Cerebellar nuclear complex (tissue), 1 donor: ENCODE results near the gene BRME1.

Source experiments
- DNase-seq, 2 experiments: peaks; one replicate each; lab custom pipeline; 2025; lab: John Stamatoyannopoulos, UW

The BRME1 gene

DNA sequence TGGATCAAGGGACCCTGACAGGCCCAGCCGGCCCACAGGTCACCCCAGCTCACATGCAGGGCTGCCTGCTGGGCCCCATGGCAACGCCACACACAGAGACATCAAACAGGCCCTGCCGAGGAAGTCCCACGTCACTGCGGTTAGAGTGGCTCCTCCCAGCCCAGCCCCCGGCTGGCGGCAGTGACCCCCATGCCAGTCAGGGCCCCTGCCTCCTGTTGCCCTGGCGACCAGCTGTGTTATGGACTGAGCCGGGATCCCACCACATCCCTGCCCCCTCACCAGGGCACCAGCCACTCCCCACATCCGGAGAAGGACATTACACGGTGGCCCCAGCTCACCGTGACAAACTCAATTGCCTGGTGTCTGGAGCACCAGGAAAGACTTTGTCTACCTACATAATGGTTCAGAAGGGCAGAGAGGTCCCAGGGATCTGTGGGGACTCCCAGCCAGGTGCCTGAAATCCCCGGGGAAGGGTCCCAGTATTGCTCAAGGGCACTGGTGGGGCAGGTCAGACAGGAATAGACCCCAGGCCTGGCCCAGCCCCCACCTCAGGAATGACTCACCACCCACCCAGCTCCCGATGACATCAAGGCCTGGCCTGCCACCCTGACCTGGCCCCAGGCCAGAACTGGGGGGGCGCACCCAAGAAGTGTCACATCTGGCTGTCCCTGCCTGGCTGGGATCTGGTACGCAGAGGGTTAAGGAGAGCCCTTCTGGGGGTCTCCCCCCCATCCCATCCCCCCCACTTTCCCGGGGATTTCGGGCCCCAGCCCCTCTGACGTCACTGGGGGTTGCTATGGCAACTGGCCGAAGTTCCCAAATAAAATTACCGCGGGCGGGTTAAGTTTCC is 59.1 kb downstream of the BRME1 start:
- no peak for DNase-seq

DNA sequence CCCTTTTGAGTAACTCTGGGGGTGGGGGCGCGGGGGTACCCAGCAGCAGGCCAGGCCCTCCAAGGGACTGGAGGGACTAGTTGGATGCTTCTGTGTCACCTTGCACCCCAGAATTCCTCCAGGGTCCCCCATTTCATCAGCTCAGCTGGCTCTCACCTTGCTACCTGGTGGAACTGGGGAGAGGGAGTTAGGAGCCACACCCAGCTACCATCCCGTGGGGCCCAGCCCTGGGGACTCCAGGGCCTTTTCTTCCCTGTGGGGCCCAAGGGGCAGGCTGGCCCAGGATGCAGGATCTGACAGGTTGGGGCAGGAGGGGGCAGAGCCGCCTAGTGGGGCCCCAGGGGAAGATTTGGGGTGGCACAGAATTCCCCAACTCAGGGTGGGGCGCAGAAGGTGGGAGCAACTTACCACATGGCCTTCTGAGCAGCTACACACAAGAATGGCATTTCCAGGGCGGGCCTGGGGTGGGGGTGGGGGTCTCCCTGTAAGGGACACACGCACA is 61.7 kb downstream of the BRME1 start:
- DNase-seq: no peak

DNA sequence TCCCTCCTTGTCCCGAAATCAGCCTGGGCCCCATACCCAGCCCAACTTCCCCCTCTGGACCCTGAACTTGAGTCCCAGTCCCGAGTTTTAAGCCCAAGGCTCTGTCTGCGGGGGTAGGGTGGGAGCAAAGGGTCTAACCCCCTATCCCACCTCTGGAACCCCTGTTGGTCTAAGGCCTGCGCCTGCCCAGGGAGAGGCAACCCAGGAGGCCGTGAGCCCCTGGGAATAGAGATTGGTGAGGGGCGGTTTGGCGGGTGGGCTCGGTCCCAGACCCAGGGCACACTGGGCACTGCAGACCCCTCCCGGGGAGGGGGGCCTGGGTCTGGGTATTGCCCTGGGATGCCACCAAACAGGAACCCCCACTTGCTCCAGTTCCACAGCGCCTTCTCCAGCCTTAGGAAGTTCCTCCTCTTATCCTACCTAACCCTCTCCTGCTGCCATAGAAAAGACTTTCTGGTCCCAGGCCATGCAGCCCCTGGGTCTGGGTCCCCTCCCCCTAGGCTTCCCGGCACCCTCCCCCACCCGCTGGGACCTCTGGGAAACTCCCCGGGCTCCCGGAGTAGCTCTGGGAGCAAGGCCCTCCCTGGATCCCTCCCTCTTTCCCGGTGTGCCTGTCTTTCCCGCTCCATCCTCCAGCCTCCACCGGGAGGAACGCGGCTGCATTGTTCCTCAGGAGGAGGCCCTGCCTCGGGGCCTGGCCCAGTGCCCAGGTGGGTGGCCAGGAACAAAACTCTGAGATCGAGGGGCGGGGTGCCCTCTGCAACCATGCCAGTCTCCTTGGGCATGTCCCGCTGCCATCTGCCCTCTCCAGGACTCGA is 62.6 kb downstream of the BRME1 start:
- no peak for DNase-seq

DNA sequence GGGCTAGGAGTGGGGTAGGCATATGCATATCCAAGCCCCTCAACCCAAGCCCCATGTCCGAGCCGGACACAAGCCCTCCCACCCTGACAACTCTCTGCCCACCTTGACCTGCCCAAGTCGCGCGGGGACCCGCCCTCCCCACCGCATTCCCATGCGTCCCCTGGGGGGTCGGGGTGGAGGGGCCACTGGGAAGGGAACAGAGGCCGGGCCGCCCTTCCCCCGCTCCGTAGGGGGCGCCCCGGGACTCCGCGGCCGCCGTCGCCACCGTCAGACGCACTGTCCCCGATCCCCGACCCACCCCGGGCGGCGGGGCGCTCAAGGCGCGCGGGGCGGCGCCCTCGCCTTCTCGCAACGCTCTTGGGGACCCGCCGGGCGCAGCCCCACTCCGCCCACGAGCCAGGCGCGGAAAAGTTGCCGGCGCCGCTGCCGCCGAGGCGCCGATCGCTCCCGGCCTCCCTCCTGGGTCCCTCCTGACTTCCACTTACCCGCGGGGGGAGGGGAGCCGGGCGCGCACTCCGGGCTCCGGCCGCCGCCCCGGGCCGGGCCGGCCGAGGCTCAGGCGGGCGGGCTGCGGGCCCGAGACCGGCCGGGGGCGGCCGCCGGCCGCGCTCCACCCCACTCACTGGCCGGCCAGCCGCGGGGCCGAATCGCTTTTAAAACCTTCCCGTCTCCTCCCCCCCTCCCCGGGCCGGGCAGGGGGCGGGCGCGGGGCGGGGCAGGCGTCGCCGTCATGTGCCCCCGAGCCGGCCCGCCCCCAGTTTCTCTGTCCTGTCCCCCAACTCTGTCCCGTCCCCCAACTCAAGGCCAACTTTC is 63.4 kb downstream of the BRME1 start:
- no peak for DNase-seq

DNA sequence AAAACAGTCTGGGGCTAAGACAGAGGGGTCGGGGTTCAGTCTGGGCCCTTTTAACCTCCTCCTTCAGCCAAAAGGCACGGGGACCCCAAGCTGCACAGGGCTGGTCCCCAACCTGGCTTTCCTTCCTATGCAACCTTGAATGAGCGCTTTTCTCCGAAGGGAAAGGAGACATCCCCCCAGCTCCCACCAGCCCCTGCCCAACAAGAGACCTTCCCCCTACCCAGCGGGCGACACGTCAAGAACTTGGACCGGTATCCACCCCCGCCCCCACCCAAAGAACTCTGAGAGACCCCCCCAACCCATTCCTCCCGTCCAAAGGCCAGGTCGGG is 64.0 kb downstream of the BRME1 start:
- no peak for DNase-seq

DNA sequence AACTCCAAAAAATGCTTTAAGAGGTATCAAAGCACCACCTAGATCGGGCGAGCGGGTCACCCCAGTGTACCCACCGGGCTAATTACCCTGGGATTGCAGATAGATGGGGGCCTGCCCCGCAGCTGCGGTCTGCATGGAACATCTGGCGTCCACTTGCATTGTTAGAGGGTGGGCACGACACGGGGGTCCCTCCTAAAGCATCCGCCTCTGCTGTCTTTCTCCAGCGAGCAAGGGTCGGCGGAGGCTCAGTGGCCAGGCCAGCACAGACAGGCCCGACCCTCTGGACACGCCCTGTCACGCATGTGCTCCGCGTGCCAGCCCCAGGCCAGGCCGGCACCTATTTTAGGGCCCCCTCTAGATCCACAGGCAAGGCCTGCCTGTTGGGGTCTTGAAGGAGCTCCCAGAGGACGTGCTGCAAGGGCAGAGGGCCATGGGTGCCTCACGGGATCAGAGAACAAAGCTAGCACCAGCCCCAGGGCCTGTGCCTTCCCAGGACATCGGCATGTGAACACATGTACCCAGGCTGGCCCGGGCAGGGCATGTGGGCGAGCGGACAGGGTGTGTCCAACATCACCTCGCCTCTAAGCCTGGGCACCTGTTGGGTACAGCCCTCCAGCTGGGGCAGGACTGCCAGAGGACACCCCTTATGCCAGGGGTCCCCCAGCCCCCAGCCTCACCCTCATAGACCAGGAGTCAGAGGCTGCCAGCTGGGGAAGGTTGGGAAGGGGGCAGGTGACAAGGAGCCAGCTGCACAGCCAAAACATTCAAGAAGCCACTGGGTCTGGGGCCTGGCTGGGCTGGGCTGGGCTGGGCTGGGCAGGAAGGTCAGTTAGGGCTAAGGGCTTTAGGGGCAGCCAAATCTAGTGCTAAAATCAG is 64.6 kb downstream of the BRME1 start:
- DNase-seq: no peak

DNA sequence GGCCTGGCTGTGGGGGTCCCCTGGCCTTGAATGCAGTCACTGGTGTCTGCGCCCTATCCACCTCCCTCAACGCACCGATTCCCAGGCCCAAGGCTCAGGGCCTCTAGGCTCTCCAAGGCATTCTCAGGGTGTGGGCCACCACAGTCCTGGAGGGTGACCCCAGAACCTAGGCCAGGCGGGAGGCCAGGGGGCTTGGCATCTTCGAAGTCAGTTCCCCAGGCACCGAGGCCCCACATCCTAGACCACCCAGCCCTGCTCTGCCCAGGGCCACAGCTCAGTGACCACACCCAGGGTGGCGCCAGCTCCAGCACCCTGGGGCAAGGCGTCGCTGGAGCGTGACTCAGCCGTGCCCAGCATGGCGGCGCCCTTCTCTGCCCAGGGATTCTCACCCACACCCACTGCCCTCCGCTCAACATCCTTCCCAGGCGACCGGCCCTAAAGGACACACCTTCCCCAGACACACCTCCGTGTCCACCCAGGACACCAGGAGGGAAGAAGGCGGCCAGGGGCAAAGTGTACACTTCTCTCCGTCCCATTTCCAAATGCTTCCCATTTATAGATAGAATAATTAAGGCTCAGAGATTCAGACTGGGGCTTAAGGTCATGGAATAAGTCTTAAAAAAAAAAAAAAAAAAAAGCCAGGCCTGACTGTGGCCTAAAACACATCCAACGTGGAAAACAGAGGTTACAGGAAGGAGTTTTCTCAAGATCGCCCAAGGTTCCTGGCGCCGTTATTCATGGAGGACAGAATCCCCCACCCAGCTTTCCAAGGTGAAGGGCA is 65.4 kb downstream of the BRME1 start:
- no peak for DNase-seq

DNA sequence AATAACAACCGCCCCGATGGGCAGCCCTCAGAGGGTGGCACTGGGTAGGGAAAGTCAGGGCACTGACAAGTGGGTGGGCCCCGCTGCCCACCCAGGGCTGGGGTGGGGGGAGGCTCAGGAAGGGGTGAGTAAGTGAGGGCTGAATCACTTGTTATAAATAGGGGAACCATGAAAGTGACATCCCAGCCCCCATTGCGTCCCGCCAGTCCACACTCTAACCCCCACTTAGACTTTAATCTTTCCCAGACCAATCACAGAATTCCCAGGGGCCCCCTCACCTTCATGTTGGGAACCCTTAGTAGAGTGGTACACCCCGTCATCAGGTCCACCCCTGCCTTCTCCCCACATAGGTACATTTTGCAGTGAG is 66.0 kb downstream of the BRME1 start:
- DNase-seq: no peak

DNA sequence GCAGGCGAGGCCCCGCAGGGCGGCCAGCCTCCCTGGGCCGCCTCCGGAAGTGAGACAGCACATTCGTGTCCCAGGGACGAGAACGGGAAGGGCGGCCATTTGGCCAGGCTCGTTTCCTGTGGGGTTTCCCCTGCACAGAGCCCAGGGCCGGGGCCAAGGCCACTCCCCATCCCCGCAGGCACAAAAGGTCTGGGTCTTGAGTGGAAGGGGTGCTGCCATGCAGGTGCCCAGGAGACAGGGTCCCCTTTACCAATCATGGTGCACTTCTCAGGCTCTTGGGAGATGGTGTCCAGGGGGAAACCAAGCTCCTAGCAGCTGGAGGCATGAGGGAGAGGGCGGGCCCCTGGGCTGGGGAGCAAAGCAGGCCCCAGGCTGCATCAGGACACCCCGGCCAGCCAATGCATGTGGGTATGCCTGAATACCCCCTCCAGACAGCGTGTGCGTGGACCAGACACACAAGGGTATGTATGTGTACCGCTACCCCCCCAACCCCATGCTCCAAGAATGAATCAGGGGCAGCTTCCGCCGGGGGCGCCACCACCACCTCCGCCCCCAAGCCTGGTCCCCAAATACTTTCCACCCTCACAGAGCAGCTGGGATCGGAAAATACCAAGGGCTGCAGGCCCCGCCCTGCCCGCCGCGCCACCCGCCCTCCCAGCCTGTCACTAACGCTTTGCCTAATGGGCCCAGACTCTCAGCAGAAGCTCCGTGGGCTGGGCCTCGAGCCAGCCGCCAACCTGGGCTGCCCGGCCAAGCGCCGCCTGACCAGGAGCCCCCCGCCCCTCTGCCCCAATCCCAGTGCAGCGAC is 66.6 kb downstream of the BRME1 start:
- no peak for DNase-seq

DNA sequence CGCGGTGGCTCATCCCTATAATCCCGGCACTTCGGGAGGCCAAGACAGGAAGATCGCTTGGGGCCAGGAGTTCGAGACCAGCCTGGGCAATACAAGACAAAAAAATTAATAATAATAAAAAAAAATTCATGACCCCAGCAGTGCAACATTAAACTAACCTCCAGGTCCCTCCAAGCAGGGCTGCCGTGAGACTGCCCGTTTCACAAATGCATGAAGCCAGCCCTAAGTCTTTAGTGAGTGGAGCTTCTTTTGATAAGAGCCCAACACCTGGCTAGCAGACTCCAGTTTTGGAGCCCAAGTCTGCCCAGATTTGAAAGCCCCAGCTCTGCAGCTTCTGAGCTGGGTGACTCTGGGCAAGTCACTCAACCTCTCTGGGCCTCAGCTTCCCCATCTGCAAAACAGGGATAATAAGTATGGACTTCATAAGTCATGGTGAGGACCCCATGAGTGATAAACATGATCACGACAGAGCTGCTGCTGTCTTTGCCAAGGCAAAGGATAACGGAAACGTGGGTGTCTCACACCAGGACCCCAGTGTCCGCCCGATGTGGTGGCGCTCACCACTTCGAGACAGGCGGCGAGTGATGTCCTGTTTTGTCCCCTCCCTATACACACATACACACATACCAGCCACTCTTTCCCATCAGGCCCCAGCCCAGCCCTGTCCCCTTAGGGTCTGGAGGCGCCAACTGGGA is 67.3 kb downstream of the BRME1 start:
- no peak for DNase-seq

DNA sequence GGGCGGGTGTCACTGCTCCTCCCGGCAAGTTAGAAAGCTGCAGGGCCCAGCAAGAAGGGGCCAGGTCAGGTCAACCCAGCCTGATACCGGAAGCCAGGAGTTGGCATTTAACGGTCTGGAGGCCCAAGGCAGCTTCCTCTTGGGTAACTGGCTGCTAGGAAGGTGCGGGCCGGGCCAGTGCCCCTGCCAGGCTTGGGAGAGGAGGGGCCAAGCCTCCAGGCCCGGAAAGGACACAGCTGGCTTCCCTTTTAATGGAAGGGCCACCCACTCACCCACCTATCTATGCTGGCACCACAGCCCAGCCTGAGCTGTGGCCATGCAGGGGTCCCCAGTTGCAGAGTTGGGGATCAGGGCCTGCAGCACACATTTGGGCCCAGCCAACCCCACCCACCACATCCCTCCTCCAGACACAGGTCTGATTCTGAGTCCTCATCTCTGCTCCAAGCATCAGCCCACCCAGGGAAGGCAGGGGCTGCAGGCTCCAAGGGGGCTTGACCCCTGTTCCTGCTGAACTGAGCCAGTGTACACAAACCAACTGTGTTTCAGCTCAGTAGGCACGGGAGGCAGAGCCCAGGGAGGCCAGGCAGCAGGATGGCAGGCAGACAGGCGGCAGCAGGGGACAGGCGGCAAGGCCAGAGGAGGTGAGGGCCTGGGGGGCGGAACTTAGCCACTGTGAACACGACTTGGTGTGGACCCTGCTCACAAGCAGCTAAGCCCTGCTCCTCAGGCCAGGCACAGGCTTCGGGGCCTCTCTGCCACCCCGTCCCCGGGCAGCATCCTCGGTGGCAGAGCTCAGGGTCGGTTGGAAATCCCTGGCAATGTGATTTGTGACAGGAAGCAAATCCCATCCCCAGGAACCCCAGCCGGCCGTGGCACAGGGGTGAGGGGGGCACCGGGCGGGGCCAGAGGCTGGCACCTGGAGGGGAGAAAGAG is 69.9 kb downstream of the BRME1 start:
- DNase-seq: no peak

DNA sequence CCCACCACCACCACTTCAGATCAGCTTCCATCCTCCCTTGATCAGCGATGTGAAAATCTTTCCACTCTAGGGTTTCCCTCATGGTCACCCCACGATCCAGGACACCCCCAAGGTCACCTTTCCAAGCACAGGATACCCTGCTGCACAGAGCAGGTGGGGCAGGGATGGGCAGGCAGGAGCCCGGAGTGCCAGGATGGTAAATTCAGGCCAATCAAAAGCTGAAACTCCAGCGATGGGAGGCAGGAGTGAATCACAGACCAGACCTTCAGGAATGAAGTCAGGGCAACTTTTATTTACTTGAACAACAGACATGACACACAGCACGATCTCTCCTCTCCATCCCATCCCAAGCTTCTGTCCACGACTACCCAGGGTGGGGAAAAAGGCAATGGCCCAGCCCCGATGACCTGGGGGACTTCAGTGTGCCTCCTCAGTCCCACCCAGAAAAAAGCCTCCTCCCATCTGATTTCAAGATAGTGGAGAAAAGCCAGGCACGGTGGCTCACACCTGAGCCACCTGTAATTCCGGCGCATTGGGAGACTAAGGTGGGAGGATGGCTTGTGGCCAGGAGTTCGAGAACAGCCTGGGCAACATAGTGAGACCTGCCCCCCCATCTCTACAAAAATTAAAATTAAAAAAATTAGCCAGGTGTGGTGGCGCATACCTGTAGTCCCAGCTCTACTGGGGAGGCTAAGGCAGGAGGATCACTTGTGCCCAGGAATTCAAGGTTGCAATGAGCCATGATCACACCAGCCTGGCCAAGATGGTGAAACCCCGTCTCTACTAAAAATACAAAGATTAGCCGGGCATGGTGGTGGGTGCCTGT is 71.5 kb downstream of the BRME1 start:
- DNase-seq: no peak

DNA sequence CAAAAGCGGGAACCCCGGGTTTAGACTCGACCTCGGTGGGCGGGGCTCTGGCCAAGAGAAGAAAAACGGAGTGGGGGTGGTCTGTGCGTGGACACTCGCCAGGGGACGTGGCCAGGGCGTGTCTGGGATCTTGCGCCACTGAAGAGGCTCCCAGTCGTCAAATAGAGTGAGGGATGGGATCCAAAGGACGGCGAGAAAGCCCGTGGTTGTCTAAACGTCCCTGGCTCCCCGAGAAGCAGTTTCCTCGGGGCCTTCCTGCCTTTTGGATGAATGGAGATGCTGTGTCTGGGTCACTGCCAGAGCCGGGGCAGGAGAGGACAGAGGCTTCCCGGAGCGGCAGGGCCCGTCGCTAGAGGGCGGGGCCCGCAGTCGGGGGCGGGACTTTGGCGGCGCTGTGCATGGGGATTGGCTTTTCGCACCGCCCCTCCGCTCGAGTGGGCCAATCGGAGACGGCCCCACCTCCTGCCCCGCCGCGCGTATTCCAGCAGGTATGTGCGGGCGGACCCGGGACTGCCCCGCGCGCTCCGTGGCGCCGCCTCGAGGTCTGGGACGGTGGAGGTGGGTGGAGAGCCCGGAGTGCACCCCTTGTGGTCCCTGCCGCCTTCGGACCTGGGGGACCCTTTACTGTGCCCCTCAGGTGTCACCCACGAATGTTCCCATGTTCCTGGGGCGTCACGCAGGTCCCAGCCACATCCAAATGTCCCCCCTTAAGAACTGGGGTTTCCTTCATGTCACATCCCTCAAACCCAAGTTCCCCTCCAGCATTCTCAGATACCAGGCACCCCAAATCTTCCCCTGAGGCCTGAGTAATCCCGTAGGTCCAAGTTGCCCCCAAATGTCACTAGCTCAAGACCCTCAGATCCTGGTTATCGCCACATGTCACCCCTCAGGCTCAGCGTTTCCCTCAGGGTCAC is 72.3 kb downstream of the BRME1 start:
- DNase-seq: peak; percentile 53 to 55
